BLaER1 treated with 17β-estradiol and CSF1 and Interleukin-3, amounts not matched to agents 10 nM and 100 nM (cell line): Measurements from ENCODE around the gene FLYWCH2.
"Not testable (repeated sequence)": the region's sequence is repeated elsewhere in the genome, so short reads cannot be mapped to it uniquely, and the experiment has no call there.

Experiments used
- H3K27ac ChIP-seq, 11 experiments: shearing (Covaris generic); formaldehyde crosslinking; 2 replicates each; pipeline ENCODE4 v1.8.1; 2022
- H3K27me3 ChIP-seq, 11 experiments: shearing (Covaris generic); formaldehyde crosslinking; 2 replicates each; pipeline ENCODE4 v1.8.1; 2022
- H3K36me3 ChIP-seq, 11 experiments: shearing (Covaris generic); formaldehyde crosslinking; 2 replicates each; pipeline ENCODE4 v1.8.1; 2022
- H3K4me1 ChIP-seq, 10 experiments: shearing (Covaris generic); formaldehyde crosslinking; 2 replicates each; pipeline ENCODE4 v1.8.1; 2022
- H3K4me2 ChIP-seq, 11 experiments: shearing (Covaris generic); formaldehyde crosslinking; 2 replicates each; pipeline ENCODE4 v1.8.1; 2022
- H3K4me3 ChIP-seq, 10 experiments: shearing (Covaris generic); formaldehyde crosslinking; 2 replicates each; pipeline ENCODE4 v1.8.1; 2022
- H3K9ac ChIP-seq, 11 experiments: shearing (Covaris generic); formaldehyde crosslinking; 2 replicates each; pipeline ENCODE4 v1.8.1; 2022
- H3K9me3 ChIP-seq, 11 experiments: shearing (Covaris generic); formaldehyde crosslinking; replicated peaks in 1 of 11; 2 replicates each; pipeline ENCODE4 v1.8.1; 2022
- H4K20me1 ChIP-seq, 11 experiments: shearing (Covaris generic); formaldehyde crosslinking; 2 replicates each; pipeline ENCODE4 v1.8.1; 2022
- Cebpa-rat ChIP-seq, 11 experiments: shearing (Covaris generic); IDR thresholded peaks; 2 replicates each; pipeline ENCODE4 v1.8.1; 2022

FLYWCH2 gene

DNA sequence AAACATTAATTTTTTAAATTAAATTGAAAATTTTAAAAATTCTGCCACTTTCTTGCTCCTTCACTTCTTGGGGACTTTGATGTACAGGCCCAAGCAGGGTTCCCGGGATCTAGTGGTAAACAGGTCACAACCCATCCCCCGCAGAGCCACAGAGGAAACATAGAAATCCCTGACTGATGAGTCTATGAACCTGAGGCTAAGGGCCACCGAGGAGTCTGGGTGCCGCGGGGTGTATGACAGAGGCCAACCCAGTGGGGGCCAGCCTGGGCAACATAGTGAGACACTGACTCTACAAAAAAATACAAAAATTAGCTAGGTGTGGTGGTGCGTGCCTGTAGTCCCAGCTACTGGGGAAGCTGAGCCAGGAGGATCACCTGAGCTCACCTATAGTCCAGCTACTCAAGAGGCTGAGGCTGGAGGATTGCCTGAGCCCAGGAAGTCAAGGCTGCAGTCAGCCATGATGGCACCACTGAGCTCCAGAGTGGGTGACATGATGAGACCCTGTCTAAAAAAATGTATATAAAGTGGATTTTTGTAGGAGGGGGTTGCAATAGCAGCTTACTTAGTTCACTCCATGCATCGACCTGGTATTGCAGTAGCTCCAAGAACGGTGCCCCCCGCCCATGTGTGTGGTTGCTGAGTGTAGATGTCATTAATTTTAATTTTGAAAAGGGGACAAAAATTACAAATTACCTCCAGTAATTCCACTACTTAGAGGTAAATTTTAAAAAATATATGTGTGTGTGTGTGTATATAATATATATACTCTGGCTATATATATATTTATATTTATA lies 19.5 kb downstream of the FLYWCH2 start:
- H3K4me3 ChIP-seq = no peak overlapping the region
- H3K9ac ChIP-seq = no peak overlapping the region
- H3K4me1 ChIP-seq = peaks cover 16 to 28% (median 18%) of the 10 kb centered on the region in 10 experiments
- no peaks in the 10 kb centered on the region; a peak in 1 of 22 replicates for H3K9me3 ChIP-seq
- H3K27me3 ChIP-seq = no peaks in the 10 kb centered on the region
- H3K4me2 ChIP-seq = no peak overlapping the region
- peaks cover 0 to 20% (median 0%) of the 10 kb centered on the region in 11 experiments; a peak in 3 of 22 replicates for H3K36me3 ChIP-seq
- H3K27ac ChIP-seq = no peak overlapping the region
- TF ChIP-seq Cebpa-rat (IDR thresholded peaks at IDR 0.05) = no peak
- peaks cover 0 to 15% (median 0%) of the 10 kb centered on the region in 11 experiments; a peak in 6 of 22 replicates for H4K20me1 ChIP-seq

DNA sequence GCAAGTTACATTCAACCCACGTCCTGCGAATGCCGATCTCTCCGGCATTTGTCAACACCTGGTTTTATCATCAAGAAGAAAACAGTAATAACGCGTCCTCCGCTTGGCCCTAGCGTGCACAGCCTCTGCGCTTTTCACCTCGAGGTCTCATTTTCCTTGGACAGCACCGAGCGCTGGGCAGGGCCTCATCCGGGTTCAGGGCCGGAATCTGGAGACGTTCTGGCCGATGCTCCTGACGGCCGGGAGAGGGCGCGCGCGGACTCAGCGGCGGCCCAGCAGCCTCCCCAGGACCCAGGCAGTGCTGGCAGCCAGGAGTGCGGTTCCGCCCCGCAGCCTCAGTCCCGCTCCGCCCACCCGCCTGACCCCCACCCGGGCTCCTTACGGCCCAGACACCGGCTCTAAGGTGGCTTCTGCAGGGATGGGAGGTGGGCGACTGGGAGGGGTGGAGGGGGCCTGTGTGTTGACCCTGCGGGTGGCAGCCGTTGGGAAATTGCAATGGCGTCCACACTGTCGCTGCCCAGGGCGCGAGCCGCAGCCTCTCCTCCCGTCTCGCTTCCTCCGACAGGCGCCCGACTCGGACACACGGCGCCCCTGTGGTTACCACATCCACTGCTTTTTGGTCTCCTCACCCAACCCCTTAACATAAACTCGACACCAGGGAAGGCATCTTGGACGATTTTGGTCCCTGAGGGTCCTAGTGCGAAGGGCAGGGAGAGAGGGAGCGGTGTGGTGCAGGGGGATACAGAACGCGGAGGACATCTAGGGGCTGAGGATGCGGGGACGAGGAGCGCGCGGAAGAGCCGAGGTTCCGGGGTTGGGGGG lies 21.3 kb downstream of the FLYWCH2 start:
- TF ChIP-seq Cebpa-rat (IDR thresholded peaks at IDR 0.05) = no peak
- H3K9me3 ChIP-seq = no peaks in the 10 kb centered on the region; a peak in 1 of 22 replicates
- peak overlapping the region; percentile 90 to 100 (median 98) for H3K4me2 ChIP-seq
- peaks cover 0 to 9% (median 0%) of the 10 kb centered on the region in 11 experiments; a peak in 1 of 22 replicates for H3K36me3 ChIP-seq
- peak overlapping the region; percentile 78 to 88 (median 84) for H3K9ac ChIP-seq
- peaks cover 14 to 18% (median 17%) of the 10 kb centered on the region in 10 experiments for H3K4me1 ChIP-seq
- peak overlapping the region; percentile 52 to 88 (median 78); a peak in 21 of 22 replicates for H3K27ac ChIP-seq
- no peaks in the 10 kb centered on the region; a peak in 1 of 22 replicates for H4K20me1 ChIP-seq
- peak overlapping the region; percentile 66 to 90 (median 82) for H3K4me3 ChIP-seq
- H3K27me3 ChIP-seq = no peaks in the 10 kb centered on the region

DNA sequence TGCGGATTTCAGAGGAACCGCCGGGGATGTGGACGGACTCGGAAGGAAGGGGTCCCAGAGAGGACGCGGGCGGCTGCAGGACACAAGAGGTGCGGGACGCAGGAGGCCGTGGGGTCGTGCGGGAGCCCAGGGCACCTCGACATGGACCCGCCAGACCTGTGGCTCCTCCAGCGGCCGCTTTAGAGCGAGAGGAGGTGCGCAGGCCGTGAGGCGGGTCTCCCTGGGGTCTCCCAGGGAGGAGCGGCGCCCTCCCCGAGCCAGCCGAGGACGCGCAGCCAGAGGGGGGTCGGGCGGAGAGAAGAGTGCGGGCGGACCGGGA lies 21.9 kb downstream of the FLYWCH2 start:
- Histone ChIP-seq H3K4me2 (peak overlapping the region; percentile 90 to 100 (median 98)), H3K9me3 (no peaks in the 10 kb centered on the region; a peak in 1 of 22 replicates), H3K36me3 (0 out of 22 replicates have a peak, but pooled peaks cover 0 to 9% (median 0%) of the 10 kb centered on the region in 11 experiments), H3K9ac (peak overlapping the region; percentile 78 to 88 (median 84)), H3K4me3 (peak overlapping the region; percentile 66 to 90 (median 82)), H4K20me1 (no peaks in the 10 kb centered on the region; a peak in 1 of 22 replicates), H3K27me3 (no peaks in the 10 kb centered on the region), H3K27ac (peak overlapping the region; percentile 52 to 88 (median 78); a peak in 21 of 22 replicates), H3K4me1 (peaks cover 14 to 18% (median 17%) of the 10 kb centered on the region in 10 experiments)
- TF ChIP-seq Cebpa-rat (IDR thresholded peaks at IDR 0.05) = no peak

DNA sequence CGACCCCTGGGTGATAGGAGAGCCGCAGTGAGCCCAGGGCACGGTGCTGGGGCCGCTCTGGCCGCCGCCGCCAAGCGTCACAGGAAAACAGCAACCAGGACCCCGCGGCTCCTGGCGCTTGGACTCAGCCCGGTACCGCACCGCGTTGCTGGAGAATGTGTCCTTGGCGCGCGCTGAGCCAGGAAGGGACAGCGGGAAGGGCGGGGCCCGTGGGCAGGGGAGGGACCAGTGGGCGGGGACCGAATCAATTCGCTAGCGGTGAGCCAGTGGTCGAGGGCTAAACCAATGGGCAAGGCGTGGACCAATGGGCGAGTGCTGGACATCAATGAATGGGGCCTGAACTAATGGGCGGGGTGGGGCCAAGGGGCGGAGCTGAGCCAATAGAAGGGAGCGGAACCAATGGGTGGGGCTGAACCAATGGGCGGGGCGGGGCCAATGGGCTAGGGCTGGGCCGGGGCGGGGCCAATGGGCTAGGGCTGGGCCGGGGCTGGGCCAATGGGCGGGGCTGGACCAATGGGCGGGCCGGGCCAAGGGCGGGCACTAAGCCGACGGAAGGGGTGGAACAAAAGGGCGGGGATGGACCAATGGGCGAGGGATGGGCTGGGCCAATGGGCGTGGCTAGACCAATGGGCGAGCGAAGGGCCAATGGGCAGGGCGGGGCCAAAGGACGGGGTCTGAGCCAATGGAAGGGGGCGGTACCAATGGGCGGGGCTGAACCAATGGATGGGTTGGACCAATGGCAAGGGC lies 22.4 kb downstream of the FLYWCH2 start:
- H3K4me2 ChIP-seq = peak overlapping the region; percentile 90 to 100 (median 98)
- H3K27me3 ChIP-seq = no peaks in the 10 kb centered on the region
- TF ChIP-seq Cebpa-rat (IDR thresholded peaks at IDR 0.05) = no peak
- peaks cover 14 to 18% (median 17%) of the 10 kb centered on the region in 10 experiments for H3K4me1 ChIP-seq
- H3K4me3 ChIP-seq = peak overlapping the region; percentile 66 to 90 (median 82)
- H3K9me3 ChIP-seq = no peaks in the 10 kb centered on the region; a peak in 1 of 22 replicates
- H3K36me3 ChIP-seq = 0 out of 22 replicates have a peak, but pooled peaks cover 0 to 8% (median 0%) of the 10 kb centered on the region in 11 experiments
- H4K20me1 ChIP-seq = no peaks in the 10 kb centered on the region; a peak in 1 of 22 replicates
- H3K9ac ChIP-seq = peak overlapping the region; percentile 78 to 88 (median 84)
- peak overlapping the region; percentile 52 to 88 (median 78); a peak in 21 of 22 replicates for H3K27ac ChIP-seq

DNA sequence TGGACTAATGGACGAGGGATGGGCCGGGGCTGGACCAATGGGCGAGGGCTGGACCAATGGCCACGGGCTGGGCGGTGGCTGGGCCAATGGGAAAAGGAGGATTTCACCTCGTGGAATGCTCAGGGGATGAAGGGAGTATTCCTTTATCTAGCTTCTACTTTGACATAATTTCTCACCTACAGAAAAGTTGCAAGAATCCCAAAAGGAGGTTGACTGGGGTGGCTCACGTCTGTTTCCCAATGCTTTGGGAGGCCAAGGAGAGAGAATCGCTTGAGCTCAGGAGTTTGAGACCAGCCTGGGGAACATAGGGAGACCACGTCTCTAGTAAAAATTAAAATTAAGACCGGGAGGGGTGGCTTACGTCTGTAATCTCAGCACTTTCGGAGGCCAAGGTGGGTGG lies 23.0 kb downstream of the FLYWCH2 start:
- TF ChIP-seq Cebpa-rat (IDR thresholded peaks at IDR 0.05) = no peak
- Histone ChIP-seq H3K4me3 (peak overlapping the region in 4 of 10 experiments; percentile 26 to 51 (median 32); a peak in 6 of 20 replicates), H3K9ac (no peak overlapping the region), H3K36me3 (0 out of 22 replicates have a peak, but pooled peaks cover 0 to 2% (median 0%) of the 10 kb centered on the region in 11 experiments), H4K20me1 (no peaks in the 10 kb centered on the region; a peak in 1 of 22 replicates), H3K27me3 (no peaks in the 10 kb centered on the region), H3K9me3 (no peaks in the 10 kb centered on the region; a peak in 1 of 22 replicates), H3K27ac (peak overlapping the region in 1 of 11 experiments; percentile 38; a peak in 1 of 22 replicates), H3K4me1 (peaks cover 14 to 19% (median 18%) of the 10 kb centered on the region in 10 experiments), H3K4me2 (peak overlapping the region; percentile 32 to 64 (median 45); a peak in 17 of 22 replicates)

DNA sequence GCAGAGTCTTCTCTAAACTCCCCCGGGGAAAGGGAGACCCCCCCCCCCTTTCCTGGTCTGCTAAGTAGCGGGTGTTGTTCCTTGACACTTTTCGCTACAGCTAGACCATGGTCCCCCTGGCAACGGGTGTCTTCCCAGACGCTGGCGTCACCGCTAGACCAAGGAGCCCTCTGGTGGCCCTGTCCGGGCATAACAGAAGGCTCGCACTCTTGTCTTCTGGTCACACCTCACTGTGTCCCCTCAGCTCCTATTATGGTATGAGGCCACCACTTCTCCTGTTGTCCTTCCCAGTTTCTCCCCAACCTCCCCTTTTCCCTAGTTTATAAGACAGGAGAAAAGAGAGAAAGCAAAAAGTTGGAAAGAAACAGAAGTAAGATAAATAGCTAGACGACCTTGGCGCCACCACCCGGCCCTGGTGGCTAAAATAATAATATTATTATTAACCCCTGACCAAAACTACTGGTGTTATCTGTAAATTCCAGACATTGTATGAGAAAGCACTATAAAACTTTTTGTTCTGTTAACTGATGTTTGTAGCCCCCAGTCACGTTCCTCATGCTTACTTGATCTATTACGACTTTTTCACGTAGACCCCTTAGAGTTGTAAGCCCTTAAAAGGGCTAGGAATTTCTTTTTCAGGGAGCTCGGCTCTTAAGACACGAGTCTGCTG lies 24.2 kb downstream of the FLYWCH2 start:
- H3K4me3 ChIP-seq, H3K36me3 ChIP-seq, H4K20me1 ChIP-seq, H3K9ac ChIP-seq, H3K9me3 ChIP-seq, H3K27me3 ChIP-seq: not testable (repeated sequence)
- Histone ChIP-seq H3K4me2 (peak overlapping the region in 10 of 11 experiments; percentile 32 to 61 (median 44); a peak in 7 of 22 replicates), H3K27ac (peak overlapping the region in 1 of 11 experiments; percentile 20; a peak in 1 of 22 replicates), H3K4me1 (peaks cover 19 to 24% (median 23%) of the 10 kb centered on the region in 10 experiments)

DNA sequence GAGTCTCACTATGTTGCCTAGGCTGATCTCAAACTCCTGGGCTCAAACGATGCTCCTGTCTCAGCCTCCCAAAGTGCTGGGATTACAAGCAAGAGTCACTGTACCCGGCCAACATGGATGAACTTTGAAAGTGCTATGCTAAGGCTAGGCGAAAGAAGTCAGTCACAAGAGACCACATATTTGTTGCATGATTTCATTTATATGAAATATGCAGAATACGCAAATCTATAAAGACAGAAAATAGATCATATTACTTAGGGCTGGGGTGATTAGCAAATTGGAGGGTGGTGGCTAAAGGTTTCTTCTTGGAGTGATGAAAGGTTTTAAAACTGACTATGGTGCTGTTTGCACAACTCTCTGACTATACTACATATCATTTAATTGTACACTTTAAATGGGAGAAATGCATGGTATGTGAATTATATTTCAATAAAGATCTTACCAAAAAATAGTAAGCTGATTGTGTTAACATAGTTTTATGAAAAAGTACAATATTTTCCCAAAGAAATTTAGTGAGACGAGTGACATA lies 27.5 kb downstream of the FLYWCH2 start:
- no peak overlapping the region for H3K9ac ChIP-seq
- no peak overlapping the region for H3K27ac ChIP-seq
- H3K27me3 ChIP-seq = no peaks in the 10 kb centered on the region
- H3K9me3 ChIP-seq = no peaks in the 10 kb centered on the region; a peak in 1 of 22 replicates
- H3K4me3 ChIP-seq = no peak overlapping the region
- no peak overlapping the region; a peak in 1 of 22 replicates for H3K4me2 ChIP-seq
- peaks cover 0 to 12% (median 8%) of the 10 kb centered on the region in 11 experiments; a peak in 10 of 22 replicates for H4K20me1 ChIP-seq
- H3K4me1 ChIP-seq = peaks cover 28 to 46% (median 33%) of the 10 kb centered on the region in 10 experiments
- TF ChIP-seq Cebpa-rat (IDR thresholded peaks at IDR 0.05) = no peak
- peaks cover 10 to 20% (median 16%) of the 10 kb centered on the region in 11 experiments; a peak in 21 of 22 replicates for H3K36me3 ChIP-seq
